ENCODE data around the gene MADCAM1. TPM values are rescaled to one million over a fixed set of nuclear protein-coding genes. Genes with fewer than 3 reads are reported as not detected.

Gene MADCAM1
- total RNA-seq, 1 donor = 0.72 TPM

DNA sequence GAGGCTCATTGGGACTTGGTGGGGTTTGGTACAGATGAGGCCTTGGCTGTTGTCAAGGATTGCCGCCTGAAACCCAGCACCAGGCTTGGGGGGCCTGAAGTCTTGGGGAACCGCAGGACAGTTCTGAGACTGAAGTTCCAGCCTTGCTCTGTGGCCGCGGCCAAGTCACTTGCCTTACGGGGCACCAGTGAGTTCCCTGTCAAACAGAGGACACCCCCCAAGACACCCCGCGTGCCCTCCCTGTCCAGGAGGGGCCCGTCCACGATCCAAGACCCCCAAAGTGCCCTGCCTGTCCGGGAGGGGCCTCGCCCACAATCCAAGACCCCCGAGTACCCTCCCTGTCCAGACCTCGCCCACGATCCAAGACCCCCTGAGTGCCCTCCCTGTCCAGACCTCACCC, 37.8 kb downstream of the MADCAM1 start:
- no peaks in the 10 kb centered on the region for H3K9me3 ChIP-seq (ENCODE audit: low read depth, low read length)
- peak; percentile 24 for TF ChIP-seq CTCF (IDR thresholded peaks at IDR 0.05; ENCODE audit: extremely low read depth, low read depth, low read length)
- H3K79me2 ChIP-seq (ENCODE audit: insufficient read depth, low read length) = peaks cover 65% of the 10 kb centered on the region
- DNase-seq (ENCODE audit: insufficient read length, low spot score, missing footprints) = no peak
- H3K4me2 ChIP-seq (ENCODE audit: insufficient read depth, low read length) = peak overlapping the region; percentile 97
- H3K4me3 ChIP-seq (ENCODE audit: insufficient read depth, low read length) = peak overlapping the region; percentile 89
- H3K4me1 ChIP-seq (ENCODE audit: insufficient read depth, low read length) = peaks cover 10% of the 10 kb centered on the region
- H2AFZ ChIP-seq (ENCODE audit: low read length) = no peak overlapping the region
- peaks cover 50% of the 10 kb centered on the region for H4K20me1 ChIP-seq (ENCODE audit: insufficient read depth, low read length)
- H3K27ac ChIP-seq (ENCODE audit: low read depth, low read length) = peak overlapping the region; percentile 91
- peaks cover 11% of the 10 kb centered on the region for H3K36me3 ChIP-seq (ENCODE audit: insufficient read depth, low read length)
- H3K27me3 ChIP-seq (ENCODE audit: insufficient read depth, low read length) = no peaks in the 10 kb centered on the region

DNA sequence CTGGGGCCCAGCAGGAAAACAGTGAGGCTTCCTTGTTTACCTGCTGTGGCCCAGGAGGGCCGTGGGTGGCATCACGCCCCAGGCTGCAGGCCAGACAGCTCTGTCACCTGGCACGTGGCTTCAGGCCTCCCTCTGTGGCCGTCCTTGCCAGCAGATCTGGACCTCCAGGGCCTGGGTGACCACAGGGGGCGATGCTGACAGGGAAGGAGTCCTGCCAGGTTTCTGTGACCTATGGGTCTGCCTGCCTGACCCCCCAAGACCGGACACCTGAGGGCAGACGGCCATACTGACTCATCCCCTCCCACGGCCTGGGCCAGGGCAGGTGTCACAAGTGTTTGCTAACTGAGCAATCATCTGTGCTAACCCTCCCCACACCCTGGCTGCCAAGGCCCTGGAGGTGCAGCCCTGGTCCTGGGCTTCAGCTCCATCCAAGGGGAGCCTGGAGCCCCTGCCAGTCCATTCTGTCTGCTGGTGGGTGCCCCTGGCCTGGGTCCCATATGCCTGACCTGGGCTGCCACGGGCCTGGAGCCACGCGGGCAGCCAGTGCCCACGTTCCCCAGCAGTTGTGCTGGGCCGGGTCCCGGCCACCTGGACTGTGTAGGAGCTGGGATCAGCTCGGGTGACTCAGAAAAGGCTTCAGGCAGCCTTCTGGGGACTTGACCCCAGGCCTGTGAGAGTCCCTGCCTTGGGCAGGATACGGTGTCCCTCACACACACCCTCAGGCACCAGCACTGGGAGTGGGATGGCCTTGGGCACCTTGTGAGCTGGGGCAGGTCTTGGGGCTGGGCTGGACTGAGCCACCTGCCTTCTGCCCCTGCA, 38.9 kb downstream of the MADCAM1 start:
- H3K4me1 ChIP-seq (ENCODE audit: insufficient read depth, low read length) = peaks cover 10% of the 10 kb centered on the region
- H3K27me3 ChIP-seq (ENCODE audit: insufficient read depth, low read length) = no peaks in the 10 kb centered on the region
- no peak overlapping the region for H3K4me2 ChIP-seq (ENCODE audit: insufficient read depth, low read length)
- H2AFZ ChIP-seq (ENCODE audit: low read length) = no peak overlapping the region
- H3K4me3 ChIP-seq (ENCODE audit: insufficient read depth, low read length) = no peak overlapping the region
- peaks cover 69% of the 10 kb centered on the region for H3K79me2 ChIP-seq (ENCODE audit: insufficient read depth, low read length)
- no peak for TF ChIP-seq CTCF (IDR thresholded peaks at IDR 0.05; ENCODE audit: extremely low read depth, low read depth, low read length)
- DNase-seq (ENCODE audit: insufficient read length, low spot score, missing footprints) = peak; percentile 94
- peaks cover 50% of the 10 kb centered on the region for H4K20me1 ChIP-seq (ENCODE audit: insufficient read depth, low read length)
- H3K27ac ChIP-seq (ENCODE audit: low read depth, low read length) = peak overlapping the region; percentile 33
- H3K9me3 ChIP-seq (ENCODE audit: low read depth, low read length) = no peaks in the 10 kb centered on the region
- peaks cover 11% of the 10 kb centered on the region for H3K36me3 ChIP-seq (ENCODE audit: insufficient read depth, low read length)

DNA sequence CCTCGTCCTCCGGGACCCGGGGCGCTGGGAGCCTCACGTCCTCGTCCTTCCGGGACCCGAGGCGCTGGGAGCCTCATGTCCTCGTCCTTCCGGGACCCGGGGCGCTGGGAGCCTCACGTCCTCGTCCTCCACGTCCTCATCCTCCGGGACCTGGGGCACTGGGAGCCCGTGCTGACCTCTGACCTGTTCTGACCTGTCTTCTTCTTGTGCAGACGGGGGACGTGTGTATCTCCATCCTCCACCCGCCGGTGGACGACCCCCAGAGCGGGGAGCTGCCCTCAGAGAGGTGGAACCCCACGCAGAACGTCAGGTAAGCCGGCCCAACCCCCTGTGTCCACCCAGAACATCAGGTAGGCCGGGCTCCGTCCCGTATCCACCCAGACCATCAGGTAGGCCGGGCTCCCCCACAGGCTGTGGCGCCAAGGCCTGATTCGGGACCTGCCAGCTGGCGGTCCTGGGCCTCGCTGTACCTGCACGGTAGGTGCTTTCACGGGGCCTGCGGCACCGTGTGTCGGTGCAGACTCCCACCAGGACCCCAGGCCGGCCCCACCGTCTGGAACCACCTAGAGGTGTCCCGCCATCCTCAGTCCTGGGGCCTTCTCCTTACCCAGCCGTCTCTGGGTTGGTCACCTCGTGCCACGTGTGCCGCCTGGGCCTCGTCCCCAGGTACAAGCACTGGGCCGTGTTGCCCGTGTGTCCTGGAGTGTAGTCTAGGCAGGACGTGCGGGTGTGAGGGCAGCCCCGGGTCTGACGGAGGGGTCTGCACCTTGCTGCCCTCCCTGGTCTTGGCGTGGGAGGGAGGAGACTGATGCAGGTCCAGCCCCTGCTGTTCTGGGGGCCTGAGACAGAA, 40.0 kb downstream of the MADCAM1 start:
- Histone ChIP-seq H3K27ac (ENCODE audit: low read depth, low read length) (no peak overlapping the region), H3K27me3 (ENCODE audit: insufficient read depth, low read length) (no peaks in the 10 kb centered on the region)

More for the DNA sequence above, 40.0 kb downstream of the MADCAM1 start:
- H3K4me3 ChIP-seq (ENCODE audit: insufficient read depth, low read length) = no peak overlapping the region
- H3K4me2 ChIP-seq (ENCODE audit: insufficient read depth, low read length) = no peak overlapping the region
- no peaks in the 10 kb centered on the region for H3K9me3 ChIP-seq (ENCODE audit: low read depth, low read length)
- peaks cover 10% of the 10 kb centered on the region for H3K4me1 ChIP-seq (ENCODE audit: insufficient read depth, low read length)
- H3K79me2 ChIP-seq (ENCODE audit: insufficient read depth, low read length) = peaks cover 69% of the 10 kb centered on the region
- no peak overlapping the region for H2AFZ ChIP-seq (ENCODE audit: low read length)
- peaks cover 50% of the 10 kb centered on the region for H4K20me1 ChIP-seq (ENCODE audit: insufficient read depth, low read length)
- peaks cover 11% of the 10 kb centered on the region for H3K36me3 ChIP-seq (ENCODE audit: insufficient read depth, low read length)
- no peak for TF ChIP-seq CTCF (IDR thresholded peaks at IDR 0.05; ENCODE audit: extremely low read depth, low read depth, low read length)
- no peak for DNase-seq (ENCODE audit: insufficient read length, low spot score, missing footprints)

All from osteoblast (primary cell).